HEK293 (cell line): ENCODE data around the gene CNRIP1.

Experiments used
- CTCF ChIA-PET: fragments of 350-600 bp; formaldehyde crosslinking; extraction: SDS; loops from one replicate; lab custom pipeline; 2021; ENCODE audit warnings: antibody characterized with exemption; lab: Yijun Ruan, JAX
- POLR2A ChIA-PET: fragments of 300-600 bp; formaldehyde crosslinking; extraction: SDS; loops from one replicate; lab custom pipeline; 2020; ENCODE audit warnings: antibody characterized with exemption, inconsistent platforms; lab: Yijun Ruan, JAX
- H3K27ac ChIP-seq: fragments of 200-500 bp; sonication (Bioruptor generic); 2 replicates; pipeline ENCODE4 v1.5.1; 2014; ENCODE audit warnings: low read depth, low read length, control low read depth, inconsistent platforms; ENCODE audit errors: extremely low read depth
- H3K36me3 ChIP-seq, 2 experiments: fragments of 200-500 bp in 1 of 2; sonication (Bioruptor generic) in 1 of 2; 1 replicate in 1 of 2; 2 replicates in 1 of 2; pipeline ENCODE4 v1.5.1; 2014 to 2017; ENCODE audit warnings: inconsistent platforms in 2 of 2, low read length in 2 of 2; ENCODE audit not compliant: control insufficient read depth in 2 of 2, insufficient read depth in 1 of 2
- H3K4me1 ChIP-seq: fragments of 200-500 bp; sonication (Bioruptor generic); 2 replicates; pipeline ENCODE4 v1.5.1; 2014; ENCODE audit warnings: mild to moderate bottlenecking, low read length, inconsistent platforms; ENCODE audit not compliant: control insufficient read depth, insufficient read depth
- H3K4me3 ChIP-seq: 2 replicates; pipeline ENCODE4 v1.5.1; 2011; ENCODE audit warnings: low read depth, mild to moderate bottlenecking, control low read depth, low read length, moderate library complexity
- H3K9me3 ChIP-seq: fragments of 200-500 bp; sonication (Bioruptor generic); 2 replicates; pipeline ENCODE4 v1.5.1; 2014; ENCODE audit warnings: low read depth, low read length, inconsistent platforms; ENCODE audit not compliant: control insufficient read depth, insufficient read depth
- GLI4 ChIP-seq: fragments of 450-650 bp; formaldehyde crosslinking; IDR thresholded peaks from 2 replicates; pipeline ENCODE4 v1.5.1; 2016; ENCODE audit warnings: missing biosample characterization, missing genetic modification characterization
- SETDB1 ChIP-seq: IDR thresholded peaks from one replicate; pipeline ENCODE4 v1.6.1; 2017; ENCODE audit warnings: mild to moderate bottlenecking, low read length, moderate library complexity, mixed read lengths; ENCODE audit not compliant: insufficient read length
- ZFP3 ChIP-seq: fragments of 450-650 bp; formaldehyde crosslinking; IDR thresholded peaks from 2 replicates; pipeline ENCODE4 v1.5.1; 2016; ENCODE audit warnings: low read depth, missing biosample characterization, missing genetic modification characterization
- ZNF155 ChIP-seq: fragments of 450-650 bp; formaldehyde crosslinking; IDR thresholded peaks from 2 replicates; pipeline ENCODE4 v1.5.1; 2016; ENCODE audit warnings: missing biosample characterization, missing genetic modification characterization
- ZNF174 ChIP-seq: fragments of 450-650 bp; formaldehyde crosslinking; IDR thresholded peaks from 2 replicates; pipeline ENCODE4 v1.5.0; 2017; ENCODE audit warnings: missing biosample characterization, mild to moderate bottlenecking, missing genetic modification characterization
- ZNF274 ChIP-seq, 2 experiments: fragments of 200-500 bp in 1 of 2; fragments of 450-650 bp in 1 of 2; sonication (Bioruptor generic) in 1 of 2; formaldehyde crosslinking in 1 of 2; IDR thresholded peaks; 2 replicates each; pipeline versions ENCODE4 v1.5.1 to v1.6.1; 2014 to 2016; ENCODE audit warnings: borderline replicate concordance in 1 of 2, inconsistent platforms in 1 of 2, low read length in 1 of 2, missing biosample characterization in 1 of 2, missing genetic modification characterization in 1 of 2
- ZNF302 ChIP-seq: fragments of 450-650 bp; formaldehyde crosslinking; IDR thresholded peaks from 2 replicates; pipeline ENCODE4 v1.5.1; 2016; ENCODE audit warnings: missing biosample characterization, missing genetic modification characterization, low read depth
- ZNF335 ChIP-seq: fragments of 450-650 bp; formaldehyde crosslinking; conservative IDR thresholded peaks from 2 replicates; pipeline ENCODE4 v1.5.1; 2016; ENCODE audit warnings: missing biosample characterization, missing genetic modification characterization
- ZNF366 ChIP-seq: fragments of 450-650 bp; formaldehyde crosslinking; conservative IDR thresholded peaks from 2 replicates; pipeline ENCODE4 v1.5.1; 2016; ENCODE audit warnings: missing biosample characterization, missing genetic modification characterization
- ZNF37A ChIP-seq: fragments of 450-650 bp; IDR thresholded peaks from 2 replicates; pipeline ENCODE4 v1.5.1; 2018; ENCODE audit warnings: missing biosample characterization, missing genetic modification characterization
- ZNF629 ChIP-seq: fragments of 450-650 bp; formaldehyde crosslinking; IDR thresholded peaks from 2 replicates; pipeline ENCODE4 v1.5.1; 2017; ENCODE audit warnings: missing biosample characterization, missing genetic modification characterization
- ZNF792 ChIP-seq: fragments of 450-650 bp; formaldehyde crosslinking; IDR thresholded peaks from 2 replicates; pipeline ENCODE4 v1.5.1; 2016; ENCODE audit warnings: missing biosample characterization, missing genetic modification characterization
- ZNF837 ChIP-seq: fragments of 450-650 bp; formaldehyde crosslinking; IDR thresholded peaks from 2 replicates; pipeline ENCODE4 v1.5.1; 2016; ENCODE audit warnings: missing biosample characterization, missing genetic modification characterization
- ZNF843 ChIP-seq: fragments of 450-650 bp; formaldehyde crosslinking; IDR thresholded peaks from 2 replicates; pipeline ENCODE4 v1.5.1; 2016; ENCODE audit warnings: missing biosample characterization, missing genetic modification characterization
- TF ChIP-seq, protein P1 (sequence below): fragments of 450-650 bp; formaldehyde crosslinking; IDR thresholded peaks from 2 replicates; pipeline ENCODE4 v1.5.1; 2017; ENCODE audit warnings: missing biosample characterization, missing genetic modification characterization
- TF ChIP-seq, protein P2 (sequence below): fragments of 450-650 bp; formaldehyde crosslinking; IDR thresholded peaks from 2 replicates; pipeline ENCODE4 v1.5.1; 2016; ENCODE audit warnings: missing biosample characterization, missing genetic modification characterization

The CNRIP1 gene

GRCh38 chr2:68340226-68341061 is 20.7 kb upstream of the CNRIP1 start:
- no peaks in the 10 kb centered on the region for H3K4me1 ChIP-seq
- no peak overlapping the region for H3K4me3 ChIP-seq
- H3K9me3 ChIP-seq: no peaks in the 10 kb centered on the region
- no peak overlapping the region for H3K27ac ChIP-seq
- CTCF ChIA-PET: interaction anchor here (1.6 kb wide), 1 partner anchor 21 kb away, joined by 5 read pairs; no protein-coding TSS in a partner anchor
- POLR2A ChIA-PET: no interaction called here
- H3K36me3 ChIP-seq: no peaks in the 10 kb centered on the region
- TF ChIP-seq ZNF335 (0 out of 2 replicates have a peak, but pooled peaks have one; percentile 14), ZNF629 (tag by site-specific recombination) (no peak), ZNF155 (tag by site-specific recombination) (no peak)

DNA sequence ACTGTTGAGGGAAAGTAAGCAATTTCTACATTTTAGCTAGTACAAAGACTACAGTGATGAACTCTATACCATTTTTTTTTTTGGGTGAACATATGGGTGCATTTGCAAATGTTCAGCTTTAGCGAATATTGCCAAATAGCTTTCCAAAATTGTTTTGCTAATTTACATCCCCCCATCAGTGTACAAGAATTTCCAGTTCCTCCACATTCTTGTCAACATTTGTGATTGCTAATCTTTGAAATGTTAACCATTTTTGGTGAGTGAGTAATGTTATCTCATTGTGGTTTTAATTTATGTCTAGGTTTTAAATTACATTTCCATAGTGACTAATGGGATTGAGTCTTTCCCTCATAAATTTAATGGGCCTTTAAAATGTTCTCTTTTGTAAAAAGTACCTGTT is 16.4 kb upstream of the CNRIP1 start:
- Histone ChIP-seq H3K27ac (no peak overlapping the region), H3K36me3 (no peaks in the 10 kb centered on the region), H3K4me3 (no peak overlapping the region), H3K9me3 (no peaks in the 10 kb centered on the region), H3K4me1 (no peaks in the 10 kb centered on the region)
- ChIA-PET CTCF (interaction anchor here (0.6 kb wide), 2 partner anchors 11 to 695 kb away, joined by 3 read pairs; no protein-coding TSS in a partner anchor), POLR2A (no interaction called here)
- TF ChIP-seq ZNF843: no peak
- peak; percentile 33 for TF ChIP-seq SETDB1
- TF ChIP-seq ZNF366 (tag by site-specific recombination): peak; percentile 34; the same call in 1 of the 2 replicates
- TF ChIP-seq, protein P1, sequence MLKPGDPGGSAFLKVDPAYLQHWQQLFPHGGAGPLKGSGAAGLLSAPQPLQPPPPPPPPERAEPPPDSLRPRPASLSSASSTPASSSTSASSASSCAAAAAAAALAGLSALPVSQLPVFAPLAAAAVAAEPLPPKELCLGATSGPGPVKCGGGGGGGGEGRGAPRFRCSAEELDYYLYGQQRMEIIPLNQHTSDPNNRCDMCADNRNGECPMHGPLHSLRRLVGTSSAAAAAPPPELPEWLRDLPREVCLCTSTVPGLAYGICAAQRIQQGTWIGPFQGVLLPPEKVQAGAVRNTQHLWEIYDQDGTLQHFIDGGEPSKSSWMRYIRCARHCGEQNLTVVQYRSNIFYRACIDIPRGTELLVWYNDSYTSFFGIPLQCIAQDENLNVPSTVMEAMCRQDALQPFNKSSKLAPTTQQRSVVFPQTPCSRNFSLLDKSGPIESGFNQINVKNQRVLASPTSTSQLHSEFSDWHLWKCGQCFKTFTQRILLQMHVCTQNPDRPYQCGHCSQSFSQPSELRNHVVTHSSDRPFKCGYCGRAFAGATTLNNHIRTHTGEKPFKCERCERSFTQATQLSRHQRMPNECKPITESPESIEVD (tag by site-specific recombination): peak; percentile 40; the same call in 1 of the 2 replicates

DNA sequence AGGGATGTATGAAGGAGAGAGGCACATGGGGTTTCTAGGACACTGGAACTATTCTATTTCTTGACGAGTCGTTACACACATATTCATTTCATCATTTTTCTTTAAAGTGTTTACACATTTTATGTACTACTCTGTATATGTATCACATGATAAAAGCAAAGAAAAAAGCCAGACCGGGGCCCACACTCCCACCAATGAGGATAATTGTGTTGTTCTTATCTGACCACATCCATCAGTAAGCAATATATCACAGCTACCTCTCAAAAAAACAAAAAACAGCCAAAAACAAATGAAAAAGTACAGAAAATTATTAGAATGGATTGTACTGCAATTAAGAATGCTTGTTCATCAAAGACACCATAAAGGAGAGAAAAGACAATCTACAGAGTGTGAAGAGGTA is 14.2 kb upstream of the CNRIP1 start:
- TF ChIP-seq, protein P2, sequence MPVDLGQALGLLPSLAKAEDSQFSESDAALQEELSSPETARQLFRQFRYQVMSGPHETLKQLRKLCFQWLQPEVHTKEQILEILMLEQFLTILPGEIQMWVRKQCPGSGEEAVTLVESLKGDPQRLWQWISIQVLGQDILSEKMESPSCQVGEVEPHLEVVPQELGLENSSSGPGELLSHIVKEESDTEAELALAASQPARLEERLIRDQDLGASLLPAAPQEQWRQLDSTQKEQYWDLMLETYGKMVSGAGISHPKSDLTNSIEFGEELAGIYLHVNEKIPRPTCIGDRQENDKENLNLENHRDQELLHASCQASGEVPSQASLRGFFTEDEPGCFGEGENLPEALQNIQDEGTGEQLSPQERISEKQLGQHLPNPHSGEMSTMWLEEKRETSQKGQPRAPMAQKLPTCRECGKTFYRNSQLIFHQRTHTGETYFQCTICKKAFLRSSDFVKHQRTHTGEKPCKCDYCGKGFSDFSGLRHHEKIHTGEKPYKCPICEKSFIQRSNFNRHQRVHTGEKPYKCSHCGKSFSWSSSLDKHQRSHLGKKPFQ: no peak
- TF ChIP-seq ZNF837 (tag by site-specific recombination) (no peak), ZNF302 (no peak), ZFP3 (tag by site-specific recombination) (no peak), ZNF274 (IDR thresholded peaks at IDR 0.05; ENCODE audit: low read length) (no peak), ZNF274 (tag by site-specific recombination; IDR thresholded peaks at IDR 0.05; ENCODE audit: borderline replicate concordance) (no peak), SETDB1 (no peak), GLI4 (tag by site-specific recombination) (no peak), ZNF174 (tag by site-specific recombination) (no peak), ZNF792 (tag by site-specific recombination) (no peak), ZNF37A (tag by site-specific recombination) (no peak)
- POLR2A ChIA-PET: no interaction called here
- no peaks in the 10 kb centered on the region for H3K9me3 ChIP-seq
- H3K36me3 ChIP-seq: no peaks in the 10 kb centered on the region
- H3K4me3 ChIP-seq: no peak overlapping the region
- CTCF ChIA-PET: no interaction called here
- H3K4me1 ChIP-seq: no peaks in the 10 kb centered on the region
- no peak overlapping the region for H3K27ac ChIP-seq
